Fibroblast of the conjunctiva (primary cell): ENCODE measurements around the gene DOCK8.
A peak's percentile ranks its signal among the peaks of the same experiment; 100 is the strongest.
"Not testable (repeated sequence)": the region's sequence is repeated elsewhere in the genome, so short reads cannot be mapped to it uniquely, and the experiment has no call there.

Experiments
- DNase-seq: peaks from one replicate; pipeline ENCODE4 v3.0.0-alpha.2; 2010; ENCODE audit warnings: low read depth

Gene DOCK8

DNA sequence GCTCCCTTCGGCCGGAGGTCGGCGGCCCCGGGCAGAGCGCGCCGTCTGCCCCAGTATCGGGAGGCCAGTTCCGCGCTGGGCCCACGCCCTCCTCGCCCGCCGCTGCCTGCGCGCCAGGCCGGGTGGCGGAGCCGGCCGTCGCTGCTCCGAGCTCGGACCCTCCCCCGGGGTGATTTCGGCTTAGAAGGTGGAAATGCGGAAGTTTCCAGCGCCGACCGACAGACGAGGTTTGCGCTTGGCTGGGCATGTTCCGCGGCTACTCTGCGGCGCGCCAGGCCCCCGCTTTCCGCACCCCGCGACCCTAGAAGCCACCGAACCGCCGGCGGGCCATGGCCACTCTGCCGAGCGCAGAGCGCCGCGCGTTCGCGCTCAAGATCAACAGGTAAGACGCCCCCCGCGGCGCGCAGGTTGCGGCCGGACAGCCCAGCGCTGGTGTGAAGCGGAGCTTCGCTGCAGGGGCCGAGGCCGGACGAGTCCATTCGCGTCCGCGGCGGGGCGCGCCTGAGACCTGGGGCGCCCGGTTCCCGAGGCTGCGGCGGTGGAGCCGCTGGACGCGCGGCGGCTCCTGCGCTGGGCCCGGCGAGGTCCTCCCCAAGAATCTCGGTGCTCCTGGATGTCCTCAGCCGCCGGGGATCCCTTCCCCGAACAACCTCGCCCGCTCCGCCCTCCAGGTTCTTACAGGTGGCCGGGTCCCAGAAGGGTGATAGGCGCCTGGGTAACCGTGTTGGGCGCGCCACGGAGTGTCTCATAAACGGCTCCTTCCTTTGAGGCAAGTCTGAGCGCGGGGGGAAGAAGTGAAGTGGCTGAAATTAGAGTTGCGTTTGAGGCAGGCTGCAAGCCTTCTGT is at the start of gene DOCK8:
DOCK8 (plus strand) TSS at position 218 of the 846 bp plus-strand sequence; CDS start at position 330, 112 bp downstream.
- DNase-seq = no peak

DNA sequence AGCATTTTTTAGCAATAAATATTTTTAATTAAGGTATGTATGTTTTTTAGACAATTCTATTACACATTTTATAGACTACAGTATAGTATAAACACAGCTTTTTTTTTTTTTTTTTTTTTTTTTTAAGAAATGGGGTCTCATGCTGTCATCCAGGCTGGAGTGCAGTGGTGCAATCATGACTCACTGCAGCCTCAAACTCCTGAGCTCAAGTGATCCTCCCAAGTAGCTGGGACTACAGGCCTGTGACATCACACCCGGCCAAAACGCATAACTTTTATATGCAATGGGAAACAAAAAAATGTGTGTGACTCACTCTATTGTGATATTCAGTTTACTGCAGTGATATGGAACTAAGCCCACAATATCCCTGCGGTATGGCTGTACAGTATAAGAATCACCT is 44.9 kb upstream of the DOCK8 start:
- DNase-seq = not testable (repeated sequence)

DNA sequence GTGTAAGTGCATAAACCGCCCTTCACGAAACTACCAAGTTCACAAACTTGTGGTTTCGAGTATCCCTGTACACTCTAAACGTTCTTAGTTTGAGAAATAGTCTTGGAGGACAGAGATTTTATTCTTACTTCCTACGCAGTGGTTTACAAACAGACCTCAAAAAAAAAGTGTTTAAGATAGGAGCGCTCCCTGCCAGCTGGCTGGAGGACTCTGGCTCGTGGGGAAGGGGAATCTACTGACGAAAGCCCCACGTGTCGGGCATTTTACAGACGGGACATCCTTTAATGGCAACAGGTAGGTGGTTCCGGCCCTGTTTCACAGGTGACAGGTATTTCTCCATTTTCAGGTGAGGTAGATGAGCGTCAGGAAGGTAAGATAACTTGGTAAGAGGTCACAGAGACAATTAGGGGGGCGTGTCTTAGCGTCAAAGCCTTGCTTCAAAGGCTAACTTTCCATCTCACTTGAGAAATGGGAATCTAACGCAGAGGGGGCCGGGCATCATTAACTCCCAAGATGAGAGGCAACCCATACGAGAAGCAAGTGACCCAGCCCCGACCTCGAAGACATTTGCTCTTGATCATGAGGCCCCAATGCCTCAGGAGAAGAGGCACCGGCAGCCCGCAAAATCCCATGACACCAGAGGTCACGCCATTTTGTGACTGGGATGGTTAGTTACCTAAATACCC is 36.4 kb upstream of the DOCK8 start:
- not testable (repeated sequence) for DNase-seq

DNA sequence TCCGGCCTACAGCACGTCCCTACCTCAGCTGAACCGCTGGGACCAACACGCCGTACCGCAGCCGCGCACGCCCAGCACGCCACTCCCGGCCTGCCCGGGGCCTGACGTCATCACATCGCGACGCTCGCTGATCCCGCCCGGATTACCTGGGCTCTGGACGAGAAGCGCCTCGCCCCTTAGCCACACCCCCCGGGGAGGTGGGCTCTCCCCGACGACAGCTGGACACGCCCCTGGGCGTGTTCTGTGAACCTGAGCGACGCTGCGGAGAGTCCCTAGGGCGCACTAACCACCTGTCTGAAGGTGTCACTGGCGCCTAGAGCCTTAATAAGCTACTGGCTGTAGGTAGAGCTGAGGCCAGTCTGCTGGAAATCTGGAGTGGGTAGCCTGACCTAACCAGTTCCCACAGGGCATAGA is 35.7 kb upstream of the DOCK8 start, which contains the start of gene ZNG1A:
ZNG1A (minus strand) TSS at position 87 of the 414 bp plus-strand sequence. CDS start 87 bp downstream, outside the sequence.
- peak; percentile 9 for DNase-seq

DNA sequence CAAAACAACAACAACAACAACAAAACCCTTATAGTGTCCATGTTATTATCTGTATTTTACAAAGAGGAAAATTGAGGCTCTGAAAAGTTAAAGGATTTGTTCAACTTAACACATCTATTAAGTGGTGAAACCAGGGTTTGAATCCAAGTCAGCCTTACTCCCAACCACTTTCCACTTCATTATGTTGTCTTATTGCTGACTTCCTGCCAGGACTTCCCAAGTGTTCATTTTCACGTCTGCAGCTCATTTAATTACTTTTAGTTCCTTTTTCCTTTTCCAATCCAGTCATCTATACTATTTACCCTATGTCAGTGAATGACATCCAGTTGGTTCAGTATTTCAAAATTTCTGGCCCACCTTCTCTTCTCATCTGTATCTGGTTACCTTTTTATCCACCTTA is 15.1 kb upstream of the DOCK8 start:
- not testable (repeated sequence) for DNase-seq

DNA sequence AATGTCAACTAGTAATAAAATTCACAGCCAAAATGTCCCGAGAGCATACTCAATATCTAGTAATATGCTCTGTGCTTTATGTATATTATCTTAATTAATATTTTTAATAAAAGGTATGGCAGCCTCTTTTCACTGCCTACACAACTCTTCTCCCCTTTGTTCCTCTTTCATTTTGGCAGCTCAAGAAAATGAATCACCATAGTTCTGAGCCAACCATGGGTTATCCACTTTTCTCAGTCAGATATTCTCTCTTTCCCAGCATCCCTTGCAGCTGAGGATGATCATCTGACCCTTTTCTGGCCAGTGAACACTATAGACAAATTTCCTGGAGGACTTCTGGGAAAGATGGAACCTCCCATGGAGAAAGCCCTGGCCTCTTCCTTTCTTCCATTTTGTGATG is 8.2 kb upstream of the DOCK8 start:
- no peak for DNase-seq

DNA sequence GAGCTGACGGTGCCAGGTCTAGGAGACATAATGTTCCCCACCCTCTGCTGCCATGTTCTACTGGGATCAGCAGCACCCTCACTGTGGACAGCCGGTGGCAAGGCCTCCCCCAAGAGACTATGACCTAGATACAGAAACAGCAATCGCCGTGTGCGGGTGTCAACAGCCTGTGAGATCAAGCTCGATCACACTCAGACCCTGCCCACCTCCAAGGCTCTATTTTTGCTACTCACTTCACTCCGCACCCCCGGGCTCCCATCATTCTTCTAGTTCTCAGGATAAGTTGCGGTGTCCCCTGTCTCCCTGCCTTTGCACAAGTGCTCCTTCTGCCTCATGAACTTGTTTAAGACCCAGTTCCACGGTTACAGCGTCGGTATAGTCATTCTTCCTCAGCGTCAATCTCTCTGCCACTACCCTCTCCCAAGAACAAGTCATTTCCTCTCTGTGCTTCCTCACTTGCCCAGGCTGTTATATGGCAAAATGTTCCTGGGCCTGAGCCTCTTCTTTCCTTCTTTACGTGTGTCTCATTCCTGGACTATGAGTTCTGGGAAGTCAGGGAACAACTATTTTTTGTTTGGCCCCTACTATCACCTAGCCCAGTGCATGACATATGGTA is 5.4 kb upstream of the DOCK8 start:
- no peak for DNase-seq

DNA sequence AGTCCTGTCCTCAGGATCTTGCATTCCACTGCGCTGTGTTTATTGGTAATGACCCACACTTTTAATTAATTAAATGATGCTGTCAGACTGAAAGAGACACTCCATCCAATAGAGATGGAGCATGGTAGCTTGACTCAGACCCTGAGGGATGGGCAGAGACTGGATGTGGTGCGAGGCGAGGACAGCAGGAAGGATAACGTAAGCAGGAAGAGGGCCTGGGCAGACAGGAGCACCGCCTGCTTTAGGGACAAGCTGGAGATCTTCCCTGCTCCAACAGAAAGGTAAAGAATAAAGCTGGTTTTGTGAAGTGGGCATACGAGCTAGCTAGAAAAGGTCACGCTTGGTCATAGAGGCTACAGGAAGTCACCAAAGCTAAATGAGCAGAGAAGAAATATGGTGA is 3.6 kb upstream of the DOCK8 start:
- DNase-seq = no peak

DNA sequence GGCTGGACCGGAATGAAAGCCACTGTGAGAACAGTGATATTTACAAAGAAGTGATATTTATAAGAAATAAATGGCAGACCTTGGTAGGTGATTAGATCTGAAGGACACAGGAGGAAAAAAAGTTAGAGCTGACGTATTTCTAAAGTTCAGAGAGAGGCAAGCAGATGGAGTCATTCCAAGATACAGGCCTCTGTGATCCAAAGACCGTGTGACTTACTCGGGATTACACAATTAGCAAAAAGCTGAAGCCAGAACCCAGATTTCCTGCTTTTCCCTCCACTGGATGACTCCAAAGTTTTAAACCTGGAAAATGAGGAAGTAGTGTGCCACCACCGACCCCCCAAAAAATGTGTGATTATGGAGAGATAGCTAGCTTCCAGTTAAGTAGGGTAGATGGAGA is 3.1 kb upstream of the DOCK8 start:
- no peak for DNase-seq

DNA sequence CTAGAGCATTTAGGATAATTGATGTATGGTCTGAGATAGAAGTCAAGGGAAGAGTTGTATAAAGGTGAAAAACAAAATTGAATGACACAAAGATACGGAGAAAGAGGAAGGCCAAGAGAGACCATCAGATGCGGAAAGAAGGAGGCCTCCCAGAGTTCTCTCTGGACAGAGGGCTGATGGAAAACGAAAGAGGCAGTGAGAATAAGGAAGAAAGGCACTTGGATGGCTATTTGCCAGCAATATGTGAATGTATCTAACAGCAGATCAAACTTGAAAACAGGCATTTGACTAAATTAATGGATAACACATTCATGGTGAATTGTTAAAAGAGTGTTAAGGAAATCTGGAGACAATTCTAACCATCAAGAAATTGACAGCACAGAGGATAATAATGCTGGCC is 2.4 kb upstream of the DOCK8 start:
- no peak for DNase-seq

DNA sequence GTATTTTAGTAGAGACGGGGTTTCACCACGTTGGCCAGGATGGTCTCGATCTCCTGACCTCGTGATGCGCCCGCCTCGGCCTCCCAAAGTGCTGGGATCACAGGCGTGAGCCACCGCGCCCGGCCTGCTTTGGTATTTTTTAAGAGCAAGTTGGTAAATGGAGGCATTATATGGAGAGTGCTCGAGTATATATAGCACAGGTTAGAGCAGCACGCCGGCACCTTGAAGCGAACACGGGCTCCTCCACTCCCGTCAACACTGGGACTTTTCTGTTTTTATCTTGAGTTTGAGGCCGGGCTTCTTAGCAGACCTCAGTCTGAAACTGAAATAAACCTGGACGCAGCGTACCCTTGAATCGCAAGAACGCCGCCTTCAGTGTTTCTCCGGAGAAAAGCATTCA is 764 bp upstream of the DOCK8 start:
- not testable (repeated sequence) for DNase-seq

DNA sequence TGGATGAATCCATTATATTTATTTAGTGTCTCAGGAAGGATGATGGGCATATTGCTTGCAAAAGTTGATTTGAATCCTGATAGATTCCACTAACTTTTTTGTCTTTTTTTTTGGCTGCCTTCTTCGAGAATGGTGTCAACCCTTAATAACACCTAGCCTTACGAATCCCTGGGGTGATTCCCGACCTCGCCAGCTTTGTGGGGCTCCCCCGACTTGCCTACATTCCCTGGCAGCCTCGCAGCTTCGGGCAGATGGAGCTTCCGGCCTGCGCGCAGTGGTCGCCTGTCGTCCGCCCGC is 366 bp upstream of the DOCK8 start:
- no peak for DNase-seq

DNA sequence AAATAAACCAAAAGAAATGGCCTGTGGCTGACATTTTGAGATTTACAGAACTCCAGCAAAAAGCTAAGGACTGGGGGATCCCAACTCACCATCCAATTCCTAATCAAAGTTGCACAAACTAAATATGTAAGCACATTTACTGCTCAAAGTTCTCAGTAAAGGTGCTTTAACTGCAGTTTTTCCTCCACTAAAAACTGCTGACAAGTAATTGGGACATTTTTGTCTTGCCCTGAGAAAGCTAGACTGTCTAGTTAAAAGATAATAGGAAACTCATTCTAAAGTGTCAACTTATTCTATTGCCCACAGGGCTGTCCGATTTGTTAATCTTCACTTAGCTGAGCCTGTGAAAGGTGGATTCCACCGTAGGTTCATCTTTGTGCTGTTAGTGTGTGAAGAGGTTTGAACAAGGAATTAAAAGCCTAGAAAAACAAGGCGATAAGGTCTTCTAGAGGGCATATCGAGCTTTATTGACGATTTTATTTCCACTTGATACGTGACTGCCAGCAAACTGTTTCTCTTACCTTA is 1.0 kb downstream of the DOCK8 start:
- no peak for DNase-seq

DNA sequence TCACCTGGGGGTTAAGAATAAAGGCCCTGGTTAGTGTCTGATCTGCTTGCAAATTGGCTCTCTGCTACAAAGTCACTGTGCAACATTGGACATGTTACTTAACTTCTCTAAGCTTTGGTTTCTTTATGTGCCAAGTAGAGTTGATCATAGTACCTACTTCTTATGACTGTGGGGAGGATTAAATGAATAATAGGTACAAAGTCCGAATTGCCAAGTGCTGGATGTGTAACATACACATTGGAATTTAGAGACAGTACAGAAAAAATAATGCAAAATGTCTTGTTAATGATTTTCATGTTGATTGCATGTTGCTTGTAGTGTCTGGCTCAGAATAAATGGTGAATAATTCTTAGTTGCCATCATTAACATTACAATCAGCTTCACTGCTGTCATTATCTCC is 2.2 kb downstream of the DOCK8 start:
- DNase-seq = no peak

DNA sequence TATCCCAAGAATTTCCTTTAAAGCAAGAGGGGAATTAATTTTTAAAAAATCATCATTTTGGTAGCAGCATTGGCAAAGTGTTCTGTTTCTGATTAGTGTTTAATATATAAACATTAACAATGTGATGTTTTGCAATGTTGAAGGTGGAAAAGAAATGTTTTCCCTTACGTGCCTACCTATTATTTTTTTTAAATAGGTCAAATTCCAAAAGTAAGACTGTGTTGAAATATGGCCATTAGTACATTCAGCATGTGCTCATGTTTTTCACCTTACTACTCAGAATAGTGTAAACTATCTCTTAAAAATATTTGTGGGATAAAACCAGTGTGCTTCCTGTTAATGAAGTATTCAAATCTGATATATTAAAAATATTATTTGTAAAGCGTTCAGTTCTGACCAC is 3.3 kb downstream of the DOCK8 start:
- no peak for DNase-seq

DNA sequence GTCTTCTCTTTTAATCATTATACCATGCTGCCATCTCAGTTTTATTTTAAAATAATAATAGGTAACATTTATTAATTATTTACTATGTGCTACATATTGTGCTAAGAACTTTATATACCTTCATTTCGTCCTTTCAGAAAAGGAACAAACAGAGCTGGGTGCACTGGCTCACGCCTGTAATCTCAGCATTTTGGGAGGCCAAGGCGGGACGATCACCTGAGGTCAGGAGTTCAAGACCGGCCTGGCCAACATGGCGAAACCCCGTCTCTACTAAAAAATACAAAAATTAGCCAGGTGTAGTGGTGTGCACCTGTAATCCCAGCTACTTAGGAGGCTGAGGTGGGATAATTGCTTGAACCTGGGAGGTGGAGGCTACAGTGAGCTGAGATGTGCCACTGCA is 4.4 kb downstream of the DOCK8 start:
- not testable (repeated sequence) for DNase-seq

DNA sequence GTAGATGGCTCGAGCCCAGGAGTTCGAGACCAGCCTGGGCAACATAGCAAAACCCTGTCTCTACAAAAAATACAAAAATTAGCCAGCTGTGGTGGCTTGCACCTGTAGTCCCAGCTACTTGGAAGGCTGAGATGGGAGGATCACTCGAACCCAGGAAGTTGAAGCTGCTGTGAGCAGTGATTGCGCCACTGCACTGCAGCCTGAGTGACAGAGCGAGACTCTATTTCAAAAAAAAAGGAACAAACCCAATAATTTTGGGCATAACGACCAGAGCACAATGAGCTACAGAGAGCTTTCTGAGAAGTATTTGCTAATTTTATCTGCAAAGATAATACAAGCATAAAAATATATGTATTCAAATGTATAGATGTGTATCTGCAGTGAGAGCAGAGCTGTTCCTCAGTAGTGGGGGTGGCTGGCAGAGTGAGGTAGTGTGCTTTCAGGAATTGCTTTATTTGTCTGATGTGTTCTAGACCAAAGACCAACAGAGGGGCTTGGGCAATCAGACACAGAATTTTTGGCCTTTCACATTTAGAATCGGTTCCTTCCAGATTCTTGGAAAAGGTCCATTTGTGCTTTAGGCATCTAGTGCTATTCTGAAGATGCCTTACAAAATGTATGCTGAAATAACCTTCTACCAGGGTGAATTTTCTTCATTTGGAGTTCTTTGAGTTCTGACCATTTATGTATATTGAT is 5.2 kb downstream of the DOCK8 start:
- no peak for DNase-seq

DNA sequence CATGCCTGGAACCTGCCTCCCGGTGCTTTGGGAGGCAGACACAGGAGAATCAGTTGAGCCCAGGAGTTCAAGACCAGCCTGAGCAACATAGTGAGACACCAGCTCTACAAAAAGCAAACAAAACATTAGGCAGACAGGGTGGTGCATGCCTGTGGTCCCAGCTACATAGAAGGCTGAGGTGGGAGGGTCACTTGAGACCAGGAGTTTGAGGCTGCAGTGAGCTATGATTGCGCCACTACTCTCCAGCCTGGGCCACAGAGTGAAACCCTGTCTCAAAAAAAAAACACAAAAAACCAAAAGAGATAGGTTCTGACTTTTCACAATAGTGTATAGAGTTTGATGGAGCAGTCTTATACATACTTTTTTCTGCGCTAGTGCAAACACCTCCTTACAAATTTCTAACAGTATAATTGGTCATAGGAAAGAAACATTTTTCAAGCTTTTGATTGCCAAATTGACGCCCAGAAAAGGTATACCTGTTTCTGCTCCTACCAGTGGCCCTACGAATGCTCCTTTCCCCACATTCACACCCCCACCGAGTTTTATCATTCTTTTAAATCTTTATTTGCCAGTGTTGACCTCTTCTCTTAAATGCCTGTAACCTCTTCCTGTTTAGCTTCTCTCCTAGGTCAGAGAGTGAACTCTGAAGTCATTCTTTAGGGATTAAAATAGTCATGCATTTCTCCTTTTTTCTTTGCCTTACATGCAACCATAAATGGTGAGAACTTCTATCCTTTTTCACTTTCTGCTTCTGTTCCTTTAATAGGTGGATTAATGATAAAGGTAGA is 7.5 kb downstream of the DOCK8 start:
- no peak for DNase-seq

DNA sequence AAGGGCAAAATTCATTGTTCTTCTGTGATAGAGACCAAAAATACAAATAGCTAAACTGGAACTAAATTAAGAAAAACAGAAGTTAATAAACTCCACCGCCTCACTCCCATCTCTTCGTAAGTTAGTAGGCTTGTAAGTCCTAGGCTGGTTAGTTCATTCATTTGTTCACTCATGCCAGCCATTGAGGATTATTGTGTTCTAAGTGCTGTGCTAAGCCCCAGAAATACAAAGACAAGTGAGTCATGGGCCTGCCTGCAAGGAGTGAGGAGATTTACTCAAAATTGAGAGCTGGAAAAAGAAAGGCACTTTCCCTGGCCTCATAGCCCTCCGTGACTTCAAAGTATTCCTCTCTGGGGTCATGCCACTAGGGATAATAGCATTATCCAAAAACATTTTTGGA is 8.5 kb downstream of the DOCK8 start:
- DNase-seq = no peak

DNA sequence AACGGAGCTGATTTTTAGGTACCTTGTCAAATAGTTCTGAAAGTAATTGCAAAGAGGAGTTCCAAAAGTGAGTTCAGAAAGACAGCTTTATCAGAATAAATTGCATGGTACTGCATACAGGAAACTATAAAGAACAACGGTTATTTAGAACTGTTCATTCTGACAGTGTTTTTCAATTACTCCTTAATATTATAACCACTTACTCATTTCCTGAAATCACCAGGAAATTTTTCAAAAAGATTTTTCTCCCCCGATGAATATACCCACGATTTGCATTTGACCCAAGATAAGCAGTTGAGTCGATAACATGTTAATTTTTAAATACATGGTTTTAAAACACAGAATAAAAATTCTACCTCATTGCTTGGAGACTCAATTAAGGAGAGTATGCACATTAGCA is 9.4 kb downstream of the DOCK8 start:
- no peak for DNase-seq
